Kidney capillary endothelial cell (primary cell): Measurements from ENCODE around the gene SULT1C3.
"Not testable (repeated sequence)": the region's sequence is repeated elsewhere in the genome, so short reads cannot be mapped to it uniquely, and the experiment has no call there.

Experiments
- DNase-seq: peaks from one replicate; pipeline ENCODE4 v3.0.0-alpha.2; 2018; ENCODE audit warnings: low spot score

SULT1C3 gene

GRCh38 chr2:108244667-108245414 is 5.1 kb downstream of the SULT1C3 start:
- DNase-seq = no peak

GRCh38 chr2:108253106-108253505 is 13.3 kb downstream of the SULT1C3 start:
- DNase-seq = no peak

- no peak for DNase-seq
Observed at GRCh38 chr2:108257757-108258331, 18.1 kb downstream of the SULT1C3 start.

- DNase-seq = no peak
Observed at GRCh38 chr2:108260773-108261172, 21.0 kb downstream of the SULT1C3 start.

GRCh38 chr2:108262036-108262435 is 22.3 kb downstream of the SULT1C3 start:
- DNase-seq = no peak

- DNase-seq = no peak
Observed at GRCh38 chr2:108263401-108263800, 23.6 kb downstream of the SULT1C3 start.

GRCh38 chr2:108266218-108266617 is 26.4 kb downstream of the SULT1C3 start:
- no peak for DNase-seq

- no peak for DNase-seq
Observed at GRCh38 chr2:108267101-108267500, 27.3 kb downstream of the SULT1C3 start.

GRCh38 chr2:108268001-108268400 is 28.2 kb downstream of the SULT1C3 start:
- no peak for DNase-seq

- DNase-seq = no peak
Observed at GRCh38 chr2:108270346-108270745, 30.6 kb downstream of the SULT1C3 start.

GRCh38 chr2:108270768-108271506 is 31.2 kb downstream of the SULT1C3 start:
- DNase-seq = no peak

GRCh38 chr2:108271691-108272253 is 32.0 kb downstream of the SULT1C3 start:
- peak; percentile 49 for DNase-seq

GRCh38 chr2:108278631-108279030 is 38.9 kb downstream of the SULT1C3 start:
- no peak for DNase-seq

GRCh38 chr2:108279468-108279867 is 39.7 kb downstream of the SULT1C3 start:
- DNase-seq = no peak

- DNase-seq = no peak
Observed at GRCh38 chr2:108280466-108280865, 40.7 kb downstream of the SULT1C3 start.

- not testable (repeated sequence) for DNase-seq
Observed at GRCh38 chr2:108284566-108284965, 44.8 kb downstream of the SULT1C3 start.

- no peak for DNase-seq
Observed at GRCh38 chr2:108285616-108286015, 45.8 kb downstream of the SULT1C3 start.

- no peak for DNase-seq
Observed at GRCh38 chr2:108287169-108287568, 47.4 kb downstream of the SULT1C3 start.

GRCh38 chr2:108288534-108289106 is 48.9 kb downstream of the SULT1C3 start, which contains the start of gene SULT1C2:
SULT1C2 (plus strand) TSS chr2:108288895; CDS start chr2:108293668, 4,773 bp downstream.
- DNase-seq = no peak

GRCh38 chr2:108293850-108294249 is 54.1 kb downstream of the SULT1C3 start:
- DNase-seq = no peak

GRCh38 chr2:108297436-108298141 is 57.8 kb downstream of the SULT1C3 start:
- no peak for DNase-seq

GRCh38 chr2:108301558-108301957 is 61.8 kb downstream of the SULT1C3 start:
- no peak for DNase-seq
